ENCODE measurements around the gene ADK.

GRCh38 chr10:74329873-74330272, 178.9 kb downstream of the ADK start:
- TF ChIP-seq, protein P1, sequence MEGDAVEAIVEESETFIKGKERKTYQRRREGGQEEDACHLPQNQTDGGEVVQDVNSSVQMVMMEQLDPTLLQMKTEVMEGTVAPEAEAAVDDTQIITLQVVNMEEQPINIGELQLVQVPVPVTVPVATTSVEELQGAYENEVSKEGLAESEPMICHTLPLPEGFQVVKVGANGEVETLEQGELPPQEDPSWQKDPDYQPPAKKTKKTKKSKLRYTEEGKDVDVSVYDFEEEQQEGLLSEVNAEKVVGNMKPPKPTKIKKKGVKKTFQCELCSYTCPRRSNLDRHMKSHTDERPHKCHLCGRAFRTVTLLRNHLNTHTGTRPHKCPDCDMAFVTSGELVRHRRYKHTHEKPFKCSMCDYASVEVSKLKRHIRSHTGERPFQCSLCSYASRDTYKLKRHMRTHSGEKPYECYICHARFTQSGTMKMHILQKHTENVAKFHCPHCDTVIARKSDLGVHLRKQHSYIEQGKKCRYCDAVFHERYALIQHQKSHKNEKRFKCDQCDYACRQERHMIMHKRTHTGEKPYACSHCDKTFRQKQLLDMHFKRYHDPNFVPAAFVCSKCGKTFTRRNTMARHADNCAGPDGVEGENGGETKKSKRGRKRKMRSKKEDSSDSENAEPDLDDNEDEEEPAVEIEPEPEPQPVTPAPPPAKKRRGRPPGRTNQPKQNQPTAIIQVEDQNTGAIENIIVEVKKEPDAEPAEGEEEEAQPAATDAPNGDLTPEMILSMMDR (conservative IDR thresholded peaks at IDR 0.05): no peak
- TF ChIP-seq ZFX (IDR thresholded peaks at IDR 0.05): no peak
